Measurements from ENCODE around the gene FOXD1. TPM values are rescaled to one million over a fixed set of nuclear protein-coding genes. Genes with fewer than 3 reads are reported as not detected.

Gene FOXD1
- polyA plus RNA-seq, 1 of the 3 experiments (the other 2 are of a cell fraction), result 73.9 TPM

DNA sequence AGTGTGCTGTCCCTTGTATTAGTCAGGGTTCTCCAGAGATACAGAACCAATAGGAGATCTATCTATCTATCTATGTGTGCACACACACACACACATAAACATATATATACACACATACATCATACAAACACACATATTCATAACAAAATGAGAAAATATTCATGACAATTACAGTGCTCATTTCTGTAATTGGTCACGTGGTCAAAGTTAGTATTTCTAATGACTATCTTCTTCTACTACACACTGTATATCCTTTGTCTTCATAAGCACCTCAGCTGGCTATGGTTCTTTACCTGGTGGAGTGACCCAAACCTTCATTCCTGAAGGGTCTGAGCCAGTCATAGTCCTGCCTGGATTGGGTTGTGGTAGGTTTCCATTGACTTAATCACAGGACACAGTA, 31.9 kb upstream of the FOXD1 start:
- WGBS (ENCODE audit: low lambda C conversion rate), result 47% methylated on average over 1 of the region's 1 CpG
- Histone ChIP-seq H3K36me3 (replicated peaks in 1 of 2; ENCODE audit: control insufficient read depth in 1 of 2, insufficient read depth in 2 of 2, low read length in 1 of 2) (no peaks in the 10 kb centered on the region), H3K4me2 (no peak overlapping the region), H3F3A (replicated peaks; ENCODE audit: insufficient read depth) (peaks cover 13% of the 10 kb centered on the region), H3K27me3 (ENCODE audit: insufficient read depth) (no peaks in the 10 kb centered on the region), H4K20me1 (ENCODE audit: insufficient read depth) (no peaks in the 10 kb centered on the region), H3K9me3 (no peaks in the 10 kb centered on the region), H3K4me1 (ENCODE audit: control insufficient read depth in 1 of 2, insufficient read depth in 2 of 2, low read depth in 1 of 2, low read length in 1 of 2) (no peaks in the 10 kb centered on the region), H3K9me2 (no peaks in the 10 kb centered on the region), H3K9ac (no peak overlapping the region), H3K4me3 (ENCODE audit: low read depth in 2 of 2, low read length in 1 of 2) (no peak overlapping the region), H3K27ac (ENCODE audit: low read depth in 2 of 2, low read length in 1 of 2) (no peak overlapping the region), H3K79me2 (ENCODE audit: insufficient read depth) (no peaks in the 10 kb centered on the region), H2AFZ (ENCODE audit: low read depth) (no peak overlapping the region)
- POLR2A ChIA-PET, result no interaction called here
- DNase-seq, result no peak
- CTCF ChIA-PET, result interaction anchor here (0.9 to 2.4 kb wide), 2 partner anchors 17 to 56 kb away, joined by 3 to 8 read pairs; no protein-coding TSS in a partner anchor
- TF ChIP-seq, protein P1, sequence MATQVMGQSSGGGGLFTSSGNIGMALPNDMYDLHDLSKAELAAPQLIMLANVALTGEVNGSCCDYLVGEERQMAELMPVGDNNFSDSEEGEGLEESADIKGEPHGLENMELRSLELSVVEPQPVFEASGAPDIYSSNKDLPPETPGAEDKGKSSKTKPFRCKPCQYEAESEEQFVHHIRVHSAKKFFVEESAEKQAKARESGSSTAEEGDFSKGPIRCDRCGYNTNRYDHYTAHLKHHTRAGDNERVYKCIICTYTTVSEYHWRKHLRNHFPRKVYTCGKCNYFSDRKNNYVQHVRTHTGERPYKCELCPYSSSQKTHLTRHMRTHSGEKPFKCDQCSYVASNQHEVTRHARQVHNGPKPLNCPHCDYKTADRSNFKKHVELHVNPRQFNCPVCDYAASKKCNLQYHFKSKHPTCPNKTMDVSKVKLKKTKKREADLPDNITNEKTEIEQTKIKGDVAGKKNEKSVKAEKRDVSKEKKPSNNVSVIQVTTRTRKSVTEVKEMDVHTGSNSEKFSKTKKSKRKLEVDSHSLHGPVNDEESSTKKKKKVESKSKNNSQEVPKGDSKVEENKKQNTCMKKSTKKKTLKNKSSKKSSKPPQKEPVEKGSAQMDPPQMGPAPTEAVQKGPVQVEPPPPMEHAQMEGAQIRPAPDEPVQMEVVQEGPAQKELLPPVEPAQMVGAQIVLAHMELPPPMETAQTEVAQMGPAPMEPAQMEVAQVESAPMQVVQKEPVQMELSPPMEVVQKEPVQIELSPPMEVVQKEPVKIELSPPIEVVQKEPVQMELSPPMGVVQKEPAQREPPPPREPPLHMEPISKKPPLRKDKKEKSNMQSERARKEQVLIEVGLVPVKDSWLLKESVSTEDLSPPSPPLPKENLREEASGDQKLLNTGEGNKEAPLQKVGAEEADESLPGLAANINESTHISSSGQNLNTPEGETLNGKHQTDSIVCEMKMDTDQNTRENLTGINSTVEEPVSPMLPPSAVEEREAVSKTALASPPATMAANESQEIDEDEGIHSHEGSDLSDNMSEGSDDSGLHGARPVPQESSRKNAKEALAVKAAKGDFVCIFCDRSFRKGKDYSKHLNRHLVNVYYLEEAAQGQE (IDR thresholded peaks at IDR 0.05; ENCODE audit: low read depth, low read length), result no peak
- TF ChIP-seq POLR2AphosphoS5 (IDR thresholded peaks at IDR 0.05; ENCODE audit: low read depth, low read length), result no peak

DNA sequence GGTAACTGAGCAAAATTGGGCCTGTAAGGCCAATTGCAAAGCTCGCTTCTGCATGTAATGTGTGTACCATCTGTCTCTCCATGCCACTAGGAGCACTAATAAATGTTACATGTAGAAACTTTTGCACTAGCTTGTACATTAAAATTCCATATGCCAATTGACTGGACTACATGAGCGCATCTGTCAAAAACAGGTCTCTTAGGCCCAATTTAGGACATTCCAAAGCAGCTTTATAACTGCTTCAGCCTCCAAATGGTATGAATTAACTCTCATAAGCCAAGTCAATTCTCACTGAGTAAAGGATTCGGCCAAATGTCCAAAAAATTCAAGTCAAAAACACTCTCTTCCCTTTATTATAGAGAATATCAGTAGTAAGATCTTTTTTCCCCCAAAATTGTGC, 23.5 kb upstream of the FOXD1 start:
- 52% methylated on average over 3 of the region's 3 CpGs for WGBS (ENCODE audit: low lambda C conversion rate)
- Histone ChIP-seq H3K4me2 (no peak overlapping the region), H3K79me2 (ENCODE audit: insufficient read depth) (no peaks in the 10 kb centered on the region), H3K27me3 (ENCODE audit: insufficient read depth) (no peaks in the 10 kb centered on the region), H3K4me1 (ENCODE audit: control insufficient read depth in 1 of 2, insufficient read depth in 2 of 2, low read depth in 1 of 2, low read length in 1 of 2) (no peaks in the 10 kb centered on the region), H3K36me3 (replicated peaks in 1 of 2; ENCODE audit: control insufficient read depth in 1 of 2, insufficient read depth in 2 of 2, low read length in 1 of 2) (no peaks in the 10 kb centered on the region), H3K4me3 (ENCODE audit: low read depth in 2 of 2, low read length in 1 of 2) (no peak overlapping the region), H3K9me2 (no peaks in the 10 kb centered on the region), H3K27ac (ENCODE audit: low read depth in 2 of 2, low read length in 1 of 2) (no peak overlapping the region), H3F3A (replicated peaks; ENCODE audit: insufficient read depth) (no peaks in the 10 kb centered on the region), H2AFZ (ENCODE audit: low read depth) (no peak overlapping the region), H4K20me1 (ENCODE audit: insufficient read depth) (no peaks in the 10 kb centered on the region), H3K9ac (no peak overlapping the region), H3K9me3 (no peaks in the 10 kb centered on the region)
- ChIA-PET CTCF (interaction anchor here (0.9 to 1.3 kb wide), 4 partner anchors 15 to 256 kb away, joined by 3 to 10 read pairs (median 3); no protein-coding TSS in a partner anchor), POLR2A (no interaction called here)
- no peak for TF ChIP-seq GATA2 (CRISPR knock-in tag; IDR thresholded peaks at IDR 0.05)
- TF ChIP-seq, protein P2, sequence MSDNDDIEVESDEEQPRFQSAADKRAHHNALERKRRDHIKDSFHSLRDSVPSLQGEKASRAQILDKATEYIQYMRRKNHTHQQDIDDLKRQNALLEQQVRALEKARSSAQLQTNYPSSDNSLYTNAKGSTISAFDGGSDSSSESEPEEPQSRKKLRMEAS (IDR thresholded peaks at IDR 0.05; ENCODE audit: low read depth), result no peak
- no peak for TF ChIP-seq RCOR1 (IDR thresholded peaks at IDR 0.05; ENCODE audit: low read length)
- TF ChIP-seq FOXJ3 (CRISPR knock-in tag; IDR thresholded peaks at IDR 0.05), result no peak
- TF ChIP-seq MXI1 (IDR thresholded peaks at IDR 0.05; ENCODE audit: low read depth, low read length), result no peak
- no peak for TF ChIP-seq RXRA (IDR thresholded peaks at IDR 0.05; ENCODE audit: borderline replicate concordance, low read depth)
- TF ChIP-seq, protein P1 (IDR thresholded peaks at IDR 0.05; ENCODE audit: low read depth, low read length), result no peak
- TF ChIP-seq GABPA (IDR thresholded peaks at IDR 0.05; ENCODE audit: low read depth), result no peak
- no peak for TF ChIP-seq SIN3A (IDR thresholded peaks at IDR 0.05; ENCODE audit: borderline replicate concordance, low read depth, low read length)
- no peak for TF ChIP-seq EZH2phosphoT487 (IDR thresholded peaks at IDR 0.05; ENCODE audit: borderline replicate concordance, low read depth)
- TF ChIP-seq TCF12 (IDR thresholded peaks at IDR 0.05), result no peak
- DNase-seq, result no peak

Data from SK-N-SH (cell line).